ENCODE results near the gene SHROOM3. TPM values are rescaled to one million over a fixed set of nuclear protein-coding genes. Genes with fewer than 3 reads are reported as not detected.

Gene SHROOM3
- total RNA-seq, 2 experiments from 2014 or later: not detected

DNA sequence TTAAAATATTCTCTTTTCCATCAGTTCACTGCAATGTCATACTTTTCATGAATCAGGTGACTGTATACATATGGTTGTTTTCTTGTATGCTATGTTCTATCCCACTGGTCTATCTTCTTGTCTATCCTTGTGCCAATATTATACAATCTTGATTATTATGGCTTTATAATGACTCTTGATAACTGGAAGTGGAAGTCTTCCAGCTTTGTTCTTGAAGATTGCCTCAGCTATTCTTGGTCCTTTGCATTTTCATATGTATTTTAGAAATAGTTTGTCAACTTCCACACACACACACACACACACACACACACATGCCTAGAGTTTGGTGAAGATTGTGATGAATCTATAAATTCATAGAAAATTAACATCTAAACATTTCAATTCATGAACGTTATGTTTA is 67.9 kb downstream of the SHROOM3 start:
- intact Hi-C loops (cut with DNase I, micrococcal nuclease): loop anchor here in 1 of 2 experiments (10.0 kb wide), 2 partner anchors 228 to 508 kb away; partner anchors contain the start of gene SDAD1
- Mint-ChIP-seq H3K27ac (no peak overlapping the region), H3K4me1 (ENCODE audit: low read depth) (no peaks in the 10 kb centered on the region), H3K27me3 (peaks cover 7% of the 10 kb centered on the region), H3K4me3 (no peak overlapping the region), H3K9me3 (no peaks in the 10 kb centered on the region), H3K36me3 (ENCODE audit: low read depth) (no peaks in the 10 kb centered on the region)
- H3K9me3 ChIP-seq (ENCODE audit: control insufficient read depth in 1 of 2, insufficient read depth in 1 of 2, low read length in 2 of 2): no peaks in the 10 kb centered on the region
- DNase-seq (no peak), ATAC-seq (ENCODE audit: poor library complexity) (no peak)
- H3K27ac ChIP-seq (ENCODE audit: low read depth in 1 of 2, low read length in 2 of 2): no peak overlapping the region
- H3K27me3 ChIP-seq (ENCODE audit: control insufficient read depth in 1 of 2, insufficient read depth in 2 of 2, low read length in 2 of 2): peaks cover 0 to 5% of the 10 kb centered on the region in 2 experiments
- H3K4me1 ChIP-seq (ENCODE audit: insufficient read depth, low read length): no peaks in the 10 kb centered on the region
- H3K4me3 ChIP-seq (ENCODE audit: low read length): no peak overlapping the region
- ChIA-PET POLR2A (no interaction called here), CTCF (interaction anchor here (1.0 kb wide), 1 partner anchor 323 kb away, joined by 4 read pairs; no protein-coding TSS in a partner anchor)
- no peaks in the 10 kb centered on the region for H3K36me3 ChIP-seq (ENCODE audit: insufficient read depth, low read length)
- TF ChIP-seq, protein P1, sequence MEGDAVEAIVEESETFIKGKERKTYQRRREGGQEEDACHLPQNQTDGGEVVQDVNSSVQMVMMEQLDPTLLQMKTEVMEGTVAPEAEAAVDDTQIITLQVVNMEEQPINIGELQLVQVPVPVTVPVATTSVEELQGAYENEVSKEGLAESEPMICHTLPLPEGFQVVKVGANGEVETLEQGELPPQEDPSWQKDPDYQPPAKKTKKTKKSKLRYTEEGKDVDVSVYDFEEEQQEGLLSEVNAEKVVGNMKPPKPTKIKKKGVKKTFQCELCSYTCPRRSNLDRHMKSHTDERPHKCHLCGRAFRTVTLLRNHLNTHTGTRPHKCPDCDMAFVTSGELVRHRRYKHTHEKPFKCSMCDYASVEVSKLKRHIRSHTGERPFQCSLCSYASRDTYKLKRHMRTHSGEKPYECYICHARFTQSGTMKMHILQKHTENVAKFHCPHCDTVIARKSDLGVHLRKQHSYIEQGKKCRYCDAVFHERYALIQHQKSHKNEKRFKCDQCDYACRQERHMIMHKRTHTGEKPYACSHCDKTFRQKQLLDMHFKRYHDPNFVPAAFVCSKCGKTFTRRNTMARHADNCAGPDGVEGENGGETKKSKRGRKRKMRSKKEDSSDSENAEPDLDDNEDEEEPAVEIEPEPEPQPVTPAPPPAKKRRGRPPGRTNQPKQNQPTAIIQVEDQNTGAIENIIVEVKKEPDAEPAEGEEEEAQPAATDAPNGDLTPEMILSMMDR (IDR thresholded peaks at IDR 0.05): no peak

DNA sequence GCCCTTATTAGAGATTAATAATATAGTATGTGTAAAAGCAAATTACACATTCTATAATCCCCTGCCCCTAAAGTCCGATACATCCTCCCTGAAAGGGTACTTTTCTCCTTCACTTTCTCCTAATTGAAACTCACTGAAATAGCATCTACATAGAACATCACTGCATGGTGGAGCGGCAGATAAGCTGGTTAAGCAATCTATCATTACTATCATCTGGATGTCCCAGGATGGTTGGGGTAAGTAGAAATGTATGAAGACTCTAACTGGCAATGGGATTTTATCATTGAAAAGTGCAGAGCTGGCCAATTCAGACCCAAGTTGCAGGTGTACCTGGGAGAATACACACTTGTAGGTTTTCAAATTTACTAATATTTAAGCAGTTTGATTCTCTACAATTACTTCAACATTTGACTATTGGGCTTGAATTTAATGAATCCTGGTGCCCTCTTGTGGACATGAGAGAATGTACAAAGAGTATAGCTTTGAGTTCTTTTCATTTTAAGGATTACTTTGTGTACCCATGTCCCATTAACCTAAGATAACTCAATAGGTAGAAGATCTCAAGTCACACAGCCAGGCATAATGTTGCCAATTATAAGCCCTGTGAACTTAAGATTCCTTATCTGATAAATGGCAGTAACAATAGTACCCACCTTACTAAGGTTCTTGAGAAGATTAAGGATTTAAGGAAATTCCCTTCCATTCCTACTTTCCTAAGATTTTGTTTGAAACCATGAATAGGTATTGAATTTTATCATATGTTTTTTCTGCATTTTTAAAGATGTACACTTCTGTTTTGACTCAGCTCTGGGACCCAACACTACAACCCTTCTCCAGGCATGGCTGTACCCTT is 69.8 kb downstream of the SHROOM3 start:
- Histone ChIP-seq H3K4me1 (ENCODE audit: insufficient read depth, low read length) (no peaks in the 10 kb centered on the region), H3K27ac (ENCODE audit: low read depth in 1 of 2, low read length in 2 of 2) (no peak overlapping the region), H3K9me3 (ENCODE audit: control insufficient read depth in 1 of 2, insufficient read depth in 1 of 2, low read length in 2 of 2) (no peaks in the 10 kb centered on the region), H3K27me3 (ENCODE audit: control insufficient read depth in 1 of 2, insufficient read depth in 2 of 2, low read length in 2 of 2) (peaks cover 0 to 8% of the 10 kb centered on the region in 2 experiments), H3K36me3 (ENCODE audit: insufficient read depth, low read length) (no peaks in the 10 kb centered on the region), H3K4me3 (ENCODE audit: low read length) (no peak overlapping the region)
- H3K27ac Mint-ChIP-seq: no peak overlapping the region
- no peaks in the 10 kb centered on the region for H3K36me3 Mint-ChIP-seq (ENCODE audit: low read depth)
- CTCF ChIA-PET: interaction anchor here (1.2 to 2.2 kb wide), 2 partner anchors 12 to 325 kb away, joined by 3 to 20 read pairs; no protein-coding TSS in a partner anchor
- POLR2A ChIA-PET: no interaction called here
- ATAC-seq (ENCODE audit: poor library complexity) (no peak), DNase-seq (peak in 3 of 14 experiments; percentile 43 to 57 (median 46))
- H3K9me3 Mint-ChIP-seq: no peaks in the 10 kb centered on the region
- TF ChIP-seq, protein P1 (IDR thresholded peaks at IDR 0.05): peak; percentile 55
- no peak overlapping the region for H3K4me3 Mint-ChIP-seq
- peaks cover 8% of the 10 kb centered on the region for H3K27me3 Mint-ChIP-seq
- H3K4me1 Mint-ChIP-seq (ENCODE audit: low read depth): no peaks in the 10 kb centered on the region
- intact Hi-C loops (cut with DNase I, micrococcal nuclease): loop anchor here in 1 of 2 experiments (1.0 to 10.0 kb wide), 3 partner anchors 230 to 510 kb away; partner anchors contain the start of gene SDAD1

DNA sequence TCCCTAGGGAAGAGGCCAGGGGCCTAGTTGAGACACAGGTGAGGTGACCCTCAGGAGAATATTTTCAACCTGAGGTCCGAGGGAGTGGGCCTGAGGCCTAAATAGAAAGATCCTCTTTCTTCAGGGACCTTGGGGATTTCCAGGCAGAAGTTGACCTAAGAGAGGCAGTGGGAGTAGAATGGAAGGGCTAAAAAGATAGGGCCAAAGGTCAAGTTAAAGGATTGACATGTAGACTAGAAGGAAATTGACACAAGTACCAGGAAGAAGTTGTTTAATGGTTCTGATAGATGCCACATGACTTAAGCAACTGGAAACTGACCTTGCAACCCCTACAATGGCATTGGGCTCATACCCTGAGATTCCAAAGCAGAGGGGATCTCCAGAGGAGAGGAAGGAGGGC is 76.9 kb downstream of the SHROOM3 start:
- Histone ChIP-seq H3K27me3 (ENCODE audit: control insufficient read depth in 1 of 2, insufficient read depth in 2 of 2, low read length in 2 of 2) (peaks cover 0 to 3% of the 10 kb centered on the region in 2 experiments), H3K9me3 (ENCODE audit: control insufficient read depth in 1 of 2, insufficient read depth in 1 of 2, low read length in 2 of 2) (no peaks in the 10 kb centered on the region), H3K27ac (ENCODE audit: low read depth in 1 of 2, low read length in 2 of 2) (no peak overlapping the region), H3K4me3 (ENCODE audit: low read length) (no peak overlapping the region), H3K4me1 (ENCODE audit: insufficient read depth, low read length) (no peaks in the 10 kb centered on the region), H3K36me3 (ENCODE audit: insufficient read depth, low read length) (no peaks in the 10 kb centered on the region)
- Mint-ChIP-seq H3K36me3 (ENCODE audit: low read depth) (no peaks in the 10 kb centered on the region), H3K4me1 (ENCODE audit: low read depth) (no peaks in the 10 kb centered on the region), H3K4me3 (no peak overlapping the region), H3K9me3 (peaks cover 1% of the 10 kb centered on the region), H3K27me3 (peaks cover 8% of the 10 kb centered on the region), H3K27ac (no peak overlapping the region)
- no peak for DNase-seq
- ChIA-PET CTCF (no interaction called here), POLR2A (no interaction called here)
- intact Hi-C loops (cut with DNase I, micrococcal nuclease): loop anchor here (1.0 to 5.0 kb wide), 5 partner anchors 532 to 847 kb away; no protein-coding TSS in a partner anchor
- ATAC-seq (ENCODE audit: poor library complexity): no peak
- TF ChIP-seq, protein P1 (IDR thresholded peaks at IDR 0.05): no peak
